OCI-LY1 (cell line): ENCODE results near the gene RRP8.

ENCODE experiments used
- EZH2 ChIP-seq: fragments of 200-600 bp; sonication (generic), shearing (Covaris generic); IDR thresholded peaks from 2 replicates; pipeline ENCODE4 v1.8.0; 2017; ENCODE audit warnings: borderline replicate concordance, mixed run types, mild to moderate bottlenecking, antibody characterized with exemption, low read length, moderate library complexity, mixed read lengths
- TF ChIP-seq, protein P1 (sequence below): fragments of 200-600 bp; sonication (generic), shearing (Covaris generic); IDR thresholded peaks from 2 replicates; pipeline ENCODE4 v1.5.1; 2017; ENCODE audit warnings: mild to moderate bottlenecking, antibody characterized with exemption, low read length, moderate library complexity, mixed read lengths

DNA sequence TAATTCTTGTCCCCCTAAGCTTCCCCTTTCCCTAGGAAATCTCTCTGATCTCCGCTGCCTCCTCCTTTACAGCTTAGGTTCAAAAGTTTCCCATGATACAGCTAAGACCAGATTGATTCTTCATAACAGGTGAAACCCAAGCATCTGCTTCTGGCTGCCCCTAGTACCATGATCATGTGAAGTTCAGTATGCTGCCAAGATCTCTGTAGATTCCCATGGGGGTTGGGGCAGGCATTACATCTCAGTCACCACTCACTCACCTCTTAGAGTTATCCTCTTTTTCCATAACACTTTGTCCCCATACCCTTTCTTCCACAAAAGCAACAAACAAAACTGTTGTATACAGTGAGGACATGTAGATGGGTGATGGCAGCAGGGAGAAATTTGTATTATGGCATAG is 44.0 kb downstream of the RRP8 start:
- TF ChIP-seq, protein P1, sequence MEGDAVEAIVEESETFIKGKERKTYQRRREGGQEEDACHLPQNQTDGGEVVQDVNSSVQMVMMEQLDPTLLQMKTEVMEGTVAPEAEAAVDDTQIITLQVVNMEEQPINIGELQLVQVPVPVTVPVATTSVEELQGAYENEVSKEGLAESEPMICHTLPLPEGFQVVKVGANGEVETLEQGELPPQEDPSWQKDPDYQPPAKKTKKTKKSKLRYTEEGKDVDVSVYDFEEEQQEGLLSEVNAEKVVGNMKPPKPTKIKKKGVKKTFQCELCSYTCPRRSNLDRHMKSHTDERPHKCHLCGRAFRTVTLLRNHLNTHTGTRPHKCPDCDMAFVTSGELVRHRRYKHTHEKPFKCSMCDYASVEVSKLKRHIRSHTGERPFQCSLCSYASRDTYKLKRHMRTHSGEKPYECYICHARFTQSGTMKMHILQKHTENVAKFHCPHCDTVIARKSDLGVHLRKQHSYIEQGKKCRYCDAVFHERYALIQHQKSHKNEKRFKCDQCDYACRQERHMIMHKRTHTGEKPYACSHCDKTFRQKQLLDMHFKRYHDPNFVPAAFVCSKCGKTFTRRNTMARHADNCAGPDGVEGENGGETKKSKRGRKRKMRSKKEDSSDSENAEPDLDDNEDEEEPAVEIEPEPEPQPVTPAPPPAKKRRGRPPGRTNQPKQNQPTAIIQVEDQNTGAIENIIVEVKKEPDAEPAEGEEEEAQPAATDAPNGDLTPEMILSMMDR = no peak
- no peak for TF ChIP-seq EZH2
